ENCODE results near the gene CCAR1. TPM values are rescaled to one million over a fixed set of nuclear protein-coding genes. Genes with fewer than 3 reads are reported as not detected.

The CCAR1 gene
- total and polyA plus RNA-seq, 2 of the 13 experiments (the other 11 are each of a cell fraction or from before 2014, with no cell fraction given) = 74.5 to 81.6 TPM

GRCh38 chr10:68720793-68721672, at the start of gene CCAR1 (continued):
- TF ChIP-seq AFF4 (CRISPR knock-in tag; IDR thresholded peaks at IDR 0.05) (no peak), ZXDC (CRISPR knock-in tag; IDR thresholded peaks at IDR 0.05) (no peak), FOXK2 (IDR thresholded peaks at IDR 0.05) (no peak), FOXM1 (CRISPR knock-in tag; IDR thresholded peaks at IDR 0.05) (no peak), ZNF839 (CRISPR knock-in tag; IDR thresholded peaks at IDR 0.05; ENCODE audit: borderline replicate concordance) (no peak), ZBTB33 (CRISPR knock-in tag; IDR thresholded peaks at IDR 0.05) (0 out of 2 replicates have a peak, but pooled peaks have one; percentile 18), HDAC6 (IDR thresholded peaks at IDR 0.05; ENCODE audit: low read depth, low read length) (no peak), BRF2 (CRISPR knock-in tag; IDR thresholded peaks at IDR 0.05) (peak; percentile 87), ZSCAN20 (CRISPR knock-in tag; IDR thresholded peaks at IDR 0.05; ENCODE audit: borderline replicate concordance) (no peak), ZFP82 (CRISPR knock-in tag; IDR thresholded peaks at IDR 0.05; ENCODE audit: borderline replicate concordance) (no peak), ARHGAP35 (CRISPR knock-in tag; IDR thresholded peaks at IDR 0.05; ENCODE audit: borderline replicate concordance) (peak; percentile 17; the same call in 1 of the 2 replicates), ZNF101 (CRISPR knock-in tag; IDR thresholded peaks at IDR 0.05; ENCODE audit: borderline replicate concordance, low read depth) (0 out of 2 replicates have a peak, but pooled peaks have one; percentile 75), ZBTB7B (CRISPR knock-in tag; IDR thresholded peaks at IDR 0.05) (peak; percentile 39; the same call in 1 of the 2 replicates), HOXA3 (CRISPR knock-in tag; IDR thresholded peaks at IDR 0.05) (peak; percentile 94), ZNF704 (CRISPR knock-in tag; IDR thresholded peaks at IDR 0.05; ENCODE audit: borderline replicate concordance) (peak; percentile 70; the same call in 1 of the 2 replicates), SRSF4 (IDR thresholded peaks at IDR 0.05; ENCODE audit: low read depth, low read length, poor library complexity, severe bottlenecking) (no peak)

Measured in HepG2 (cell line).